NB4 (cell line): ENCODE measurements around the gene LMBR1.

Experiments used
- CTCF ChIP-seq: IDR thresholded peaks from one replicate; pipeline ENCODE4 v1.5.1; 2012; ENCODE audit warnings: low read depth, low read length
- POLR2A ChIP-seq: IDR thresholded peaks from 2 replicates; pipeline ENCODE4 v1.6.1; 2011; ENCODE audit warnings: mild to moderate bottlenecking; ENCODE audit not compliant: insufficient read length; ENCODE audit errors: extremely low read depth

- no peak for TF ChIP-seq CTCF
- no peak for TF ChIP-seq POLR2A
These were observed 58.5 kb downstream of the LMBR1 start for GRCh38 chr7:156834462-156834861.
